Mucosa of stomach (tissue), 1 donor: Measurements from ENCODE around the gene SFT2D1.
"Not testable (repeated sequence)": the region's sequence is repeated elsewhere in the genome, so short reads cannot be mapped to it uniquely, and the experiment has no call there.

Source experiments
- H3K27me3 ChIP-seq: one replicate; pipeline ENCODE4 v1.7.0; 2013; ENCODE audit warnings: mild to moderate bottlenecking, low read length; ENCODE audit not compliant: control insufficient read depth, insufficient read depth
- H3K36me3 ChIP-seq: one replicate; pipeline ENCODE4 v1.7.0; 2013; ENCODE audit warnings: low read length; ENCODE audit not compliant: control insufficient read depth, insufficient read depth
- H3K4me1 ChIP-seq: one replicate; pipeline ENCODE4 v1.7.0; 2013; ENCODE audit warnings: mild to moderate bottlenecking, low read length; ENCODE audit not compliant: control insufficient read depth, insufficient read depth
- H3K4me3 ChIP-seq: one replicate; pipeline ENCODE4 v1.7.0; 2013; ENCODE audit warnings: low read length
- H3K9ac ChIP-seq: one replicate; pipeline ENCODE4 v1.7.0; 2013; ENCODE audit warnings: mild to moderate bottlenecking, low read length, moderate library complexity
- H3K9me3 ChIP-seq: one replicate; pipeline ENCODE4 v1.7.0; 2013; ENCODE audit warnings: mild to moderate bottlenecking, low read length, moderate library complexity; ENCODE audit not compliant: control insufficient read depth
- donor health status: Pancreatic carcinoma.

The SFT2D1 gene

GRCh38 chr6:166342349-166343149 lies at the start of gene SFT2D1:
TSS of gene SFT2D1 (minus strand) at chr6:166342545. CDS start at chr6:166342481, 64 bp downstream.
- peak within 1 kb of the TSS; percentile 95 for H3K9ac ChIP-seq
- H3K27me3 ChIP-seq, result no peaks in the 10 kb centered on the region
- no peaks in the 10 kb centered on the region for H3K36me3 ChIP-seq
- H3K9me3 ChIP-seq, result no peaks in the 10 kb centered on the region
- H3K4me3 ChIP-seq, result peak within 1 kb of the TSS; percentile 93
- H3K4me1 ChIP-seq, result peaks cover 20% of the 10 kb centered on the region

- Histone ChIP-seq H3K4me1 (no peaks in the 10 kb centered on the region), H3K27me3 (peaks cover 7% of the 10 kb centered on the region), H3K4me3 (no peak overlapping the region), H3K9ac (no peak overlapping the region), H3K36me3 (no peaks in the 10 kb centered on the region), H3K9me3 (no peaks in the 10 kb centered on the region)
Observed at GRCh38 chr6:166389119-166389518, 46.8 kb upstream of the SFT2D1 start.

GRCh38 chr6:166388290-166389004 lies 46.1 kb upstream of the SFT2D1 start:
- Histone ChIP-seq H3K27me3 (peaks cover 3% of the 10 kb centered on the region), H3K9me3 (no peaks in the 10 kb centered on the region), H3K4me3 (no peak overlapping the region), H3K4me1 (no peaks in the 10 kb centered on the region), H3K9ac (no peak overlapping the region), H3K36me3 (no peaks in the 10 kb centered on the region)

GRCh38 chr6:166387642-166388289 lies 45.4 kb upstream of the SFT2D1 start:
- Histone ChIP-seq H3K9me3 (no peaks in the 10 kb centered on the region), H3K27me3 (peaks cover 3% of the 10 kb centered on the region), H3K9ac (no peak overlapping the region), H3K36me3 (no peaks in the 10 kb centered on the region), H3K4me1 (no peaks in the 10 kb centered on the region), H3K4me3 (no peak overlapping the region)

GRCh38 chr6:166387098-166387497 lies 44.8 kb upstream of the SFT2D1 start:
- not testable (repeated sequence) for H3K4me1 ChIP-seq, H3K9me3 ChIP-seq, H3K36me3 ChIP-seq, H3K4me3 ChIP-seq, H3K9ac ChIP-seq, H3K27me3 ChIP-seq

GRCh38 chr6:166386111-166386510 lies 43.8 kb upstream of the SFT2D1 start:
- H3K9ac ChIP-seq, result no peak overlapping the region
- H3K27me3 ChIP-seq, result peaks cover 3% of the 10 kb centered on the region
- no peaks in the 10 kb centered on the region for H3K36me3 ChIP-seq
- H3K4me1 ChIP-seq, result no peaks in the 10 kb centered on the region
- no peaks in the 10 kb centered on the region for H3K9me3 ChIP-seq
- no peak overlapping the region for H3K4me3 ChIP-seq

- not testable (repeated sequence) for H3K36me3 ChIP-seq, H3K9me3 ChIP-seq, H3K4me1 ChIP-seq, H3K27me3 ChIP-seq
- Histone ChIP-seq H3K9ac (peak overlapping the region; percentile 93), H3K4me3 (peak overlapping the region; percentile 84)
Observed at GRCh38 chr6:166383802-166384363, 41.5 kb upstream of the SFT2D1 start.

GRCh38 chr6:166382933-166383801 lies 40.8 kb upstream of the SFT2D1 start, which contains the start of gene MPC1:
TSS of gene MPC1 (minus strand) at chr6:166382940. CDS start at chr6:166382876, 64 bp downstream.
- Histone ChIP-seq H3K36me3 (no peaks in the 10 kb centered on the region), H3K9me3 (no peaks in the 10 kb centered on the region), H3K27me3 (no peaks in the 10 kb centered on the region), H3K4me3 (peak within 1 kb of the TSS; percentile 84), H3K9ac (peak within 1 kb of the TSS; percentile 93), H3K4me1 (peaks cover 4% of the 10 kb centered on the region)

- Histone ChIP-seq H3K36me3 (no peaks in the 10 kb centered on the region), H3K9me3 (no peaks in the 10 kb centered on the region), H3K4me3 (peak overlapping the region; percentile 70), H3K27me3 (no peaks in the 10 kb centered on the region), H3K4me1 (peaks cover 4% of the 10 kb centered on the region), H3K9ac (peak overlapping the region; percentile 93)
Observed at GRCh38 chr6:166382500-166382932, 40.2 kb upstream of the SFT2D1 start.

GRCh38 chr6:166381733-166382499 lies 39.6 kb upstream of the SFT2D1 start:
- Histone ChIP-seq H3K36me3 (no peaks in the 10 kb centered on the region), H3K4me1 (peaks cover 4% of the 10 kb centered on the region), H3K4me3 (peak overlapping the region; percentile 70), H3K27me3 (no peaks in the 10 kb centered on the region), H3K9me3 (no peaks in the 10 kb centered on the region), H3K9ac (peak overlapping the region; percentile 93)

- Histone ChIP-seq H3K9ac (peak overlapping the region; percentile 93), H3K4me3 (peak overlapping the region; percentile 21), H3K9me3 (no peaks in the 10 kb centered on the region)
Observed at GRCh38 chr6:166381381-166381732, 39.0 kb upstream of the SFT2D1 start.

More at GRCh38 chr6:166381381-166381732, 39.0 kb upstream of the SFT2D1 start:
- Histone ChIP-seq H3K4me1 (peaks cover 4% of the 10 kb centered on the region), H3K27me3 (no peaks in the 10 kb centered on the region), H3K36me3 (no peaks in the 10 kb centered on the region)
